A673 (cell line): Measurements from ENCODE around the gene HIGD1C. TPM values are rescaled to one million over a fixed set of nuclear protein-coding genes. Genes with fewer than 3 reads are reported as not detected.

Source experiments
- BruUV-seq: library from RNA; stranded (reverse); fragments of 400-500 nt; replicated peaks from 2 replicates; lab custom pipeline; 2021; lab: Mats Ljungman, UMichigan
- CTCF ChIA-PET: fragments of 300-600 bp; sonication (Branson Sonifier 250); formaldehyde crosslinking; loops from one replicate; lab custom pipeline; 2022; ENCODE audit warnings: antibody characterized with exemption; lab: Charles Lee
- POLR2A ChIA-PET: fragments of 300-600 bp; sonication (Branson Sonifier 250); formaldehyde crosslinking; loops from one replicate; lab custom pipeline; 2022; ENCODE audit warnings: antibody characterized with exemption; ENCODE audit not compliant: low non-redundant PET; lab: Charles Lee
- DNase-seq: peaks from one replicate; pipeline ENCODE4 v3.0.0-alpha.2; 2015; ENCODE audit warnings: low spot score
- H3K27ac ChIP-seq: fragments of 200-600 bp; sonication (generic); 2 replicates; pipeline ENCODE4 v1.5.1; 2016; ENCODE audit warnings: mixed run types, low read depth, mild to moderate bottlenecking, mixed read lengths, antibody characterized with exemption, low read length; ENCODE audit not compliant: poor library complexity, severe bottlenecking
- H3K27me3 ChIP-seq: fragments of 200-600 bp; sonication (generic); replicated peaks from 2 replicates; pipeline ENCODE4 v1.6.1; 2017; ENCODE audit warnings: mixed run types, low read depth, mild to moderate bottlenecking, mixed read lengths, antibody characterized with exemption, low read length; ENCODE audit not compliant: insufficient read depth, poor library complexity
- H3K36me3 ChIP-seq: fragments of 200-600 bp; sonication (generic); 2 replicates; pipeline ENCODE4 v1.6.1; 2016; ENCODE audit warnings: mixed run types, mild to moderate bottlenecking, mixed read lengths, antibody characterized with exemption, low read length; ENCODE audit not compliant: insufficient read depth, poor library complexity, severe bottlenecking
- H3K4me1 ChIP-seq: fragments of 200-600 bp; sonication (generic); 2 replicates; pipeline ENCODE4 v1.6.1; 2017; ENCODE audit warnings: mixed run types, mild to moderate bottlenecking, mixed read lengths, antibody characterized with exemption, low read length; ENCODE audit not compliant: insufficient read depth, poor library complexity, severe bottlenecking
- H3K4me3 ChIP-seq: fragments of 200-600 bp; sonication (generic); 2 replicates; pipeline ENCODE4 v1.5.1; 2016; ENCODE audit warnings: low read depth, mixed run types, mild to moderate bottlenecking, mixed read lengths, low read length; ENCODE audit not compliant: poor library complexity, severe bottlenecking
- H3K9me3 ChIP-seq: fragments of 200-600 bp; sonication (generic); 2 replicates; pipeline ENCODE4 v1.6.1; 2016; ENCODE audit warnings: mixed run types, low read depth, mild to moderate bottlenecking, mixed read lengths, antibody characterized with exemption, low read length; ENCODE audit not compliant: poor library complexity, severe bottlenecking
- CTCF ChIP-seq: fragments of 300-800, 200-600 bp; sonication (generic); conservative IDR thresholded peaks from 2 replicates; pipeline ENCODE4 v1.5.1; 2017; ENCODE audit warnings: low read depth, mild to moderate bottlenecking, antibody characterized with exemption, low read length, moderate library complexity, mixed read lengths
- EZH2 ChIP-seq: fragments of 200-600 bp; sonication (generic); IDR thresholded peaks from 2 replicates; pipeline ENCODE4 v1.6.1; 2017; ENCODE audit warnings: borderline replicate concordance, low read depth, mild to moderate bottlenecking, mixed read lengths, antibody characterized with exemption, low read length; ENCODE audit not compliant: poor library complexity, severe bottlenecking
- intact Hi-C: fragments of 100-400 bp; cut with micrococcal nuclease; formaldehyde crosslinking; loops from one replicate; pipeline ENCODE4 v1.10.0; 2022; ENCODE audit not compliant: unreplicated experiment
- total RNA-seq: library from RNA; stranded (reverse); gene quantifications from 2 replicates; pipeline ENCODE4 v1.2.3, GENCODE V29; 2021

The HIGD1C gene
- total RNA-seq, 1 experiment from 2014 or later = not detected

- Histone ChIP-seq H3K36me3 (no peaks in the 10 kb centered on the region), H3K9me3 (no peaks in the 10 kb centered on the region), H3K4me3 (no peak overlapping the region), H3K27ac (no peak overlapping the region), H3K4me1 (peaks cover 6% of the 10 kb centered on the region), H3K27me3 (no peaks in the 10 kb centered on the region)
- CTCF ChIA-PET = no interaction called here
- peak; percentile 26 for DNase-seq
- intact Hi-C loops = no loop called here
- no TSS peak for BruUV-seq
- TF ChIP-seq EZH2 (no peak), CTCF (no peak)
- POLR2A ChIA-PET = no interaction called here
Observed at GRCh38 chr12:50933459-50934124, 18.8 kb upstream of the HIGD1C start.

GRCh38 chr12:50934371-50934851, 17.9 kb upstream of the HIGD1C start:
- BruUV-seq = no TSS peak
- H3K27me3 ChIP-seq = no peaks in the 10 kb centered on the region
- no peaks in the 10 kb centered on the region for H3K9me3 ChIP-seq
- no peak for TF ChIP-seq EZH2
- no peak for TF ChIP-seq CTCF
- DNase-seq = no peak
- H3K4me1 ChIP-seq = peaks cover 6% of the 10 kb centered on the region
- no peaks in the 10 kb centered on the region for H3K36me3 ChIP-seq
- CTCF ChIA-PET = no interaction called here
- intact Hi-C loops = no loop called here
- POLR2A ChIA-PET = no interaction called here
- H3K4me3 ChIP-seq = no peak overlapping the region
- no peak overlapping the region for H3K27ac ChIP-seq

- Histone ChIP-seq H3K4me3 (no peak overlapping the region), H3K36me3 (no peaks in the 10 kb centered on the region), H3K27ac (no peak overlapping the region), H3K27me3 (no peaks in the 10 kb centered on the region), H3K9me3 (no peaks in the 10 kb centered on the region), H3K4me1 (peaks cover 6% of the 10 kb centered on the region)
- TF ChIP-seq CTCF = no peak
- POLR2A ChIA-PET = no interaction called here
- intact Hi-C loops = no loop called here
- BruUV-seq = no TSS peak
- CTCF ChIA-PET = no interaction called here
- DNase-seq = no peak
Observed at GRCh38 chr12:50934981-50935807, 17.1 kb upstream of the HIGD1C start.
